Measurements from ENCODE around the gene UMAD1.

GRCh38 chr7:7805511-7806153 is 165.1 kb downstream of the UMAD1 start:
- TF ChIP-seq POLR2A (IDR thresholded peaks at IDR 0.05): no peak
- TF ChIP-seq CTCF (IDR thresholded peaks at IDR 0.05): no peak
